HepG2 (cell line): ENCODE measurements around the gene WWP2. TPM values are rescaled to one million over a fixed set of nuclear protein-coding genes. Genes with fewer than 3 reads are reported as not detected.
A peak's percentile ranks its signal among the peaks of the same experiment; 100 is the strongest.

Experiments
- CHD2 ChIP-seq: IDR thresholded peaks from 2 replicates; pipeline ENCODE4 v1.6.1; 2011; ENCODE audit warnings: low read depth, low read length, improper control_type of control experiment
- ISX ChIP-seq: sonication (generic); formaldehyde crosslinking; conservative IDR thresholded peaks from 2 replicates; pipeline ENCODE4 v1.5.0; 2020; ENCODE audit warnings: missing genetic modification reagents
- KLF9 ChIP-seq: IDR thresholded peaks from 2 replicates; pipeline ENCODE4 v1.6.1; 2016; ENCODE audit warnings: low read depth
- NCOR1 ChIP-seq: fragments of 200-600 bp; sonication (generic); IDR thresholded peaks from 2 replicates; pipeline ENCODE4 v1.7.0; 2017; ENCODE audit warnings: antibody characterized with exemption, low read length, borderline replicate concordance
- SOX5 ChIP-seq: IDR thresholded peaks from 2 replicates; pipeline ENCODE4 v1.6.1; 2016; ENCODE audit warnings: borderline replicate concordance
- SP1 ChIP-seq, 2 experiments: fragments of 450-650 bp in 1 of 2; sonication (generic) in 1 of 2; formaldehyde crosslinking in 1 of 2; IDR thresholded peaks; 2 replicates each; pipeline versions ENCODE4 v1.4.0 to v1.6.1; 2016 to 2020; ENCODE audit warnings: missing genetic modification reagents in 1 of 2
- USF2 ChIP-seq, 2 experiments: sonication (generic) in 1 of 2; formaldehyde crosslinking in 1 of 2; IDR thresholded peaks; 2 replicates each; pipeline versions ENCODE4 v1.5.1 to v1.6.1; 2011 to 2020; ENCODE audit warnings: borderline replicate concordance in 1 of 2, low read depth in 1 of 2, low read length in 1 of 2, mild to moderate bottlenecking in 1 of 2, missing genetic modification reagents in 1 of 2, moderate library complexity in 1 of 2
- ZFYVE20 ChIP-seq: sonication (generic); formaldehyde crosslinking; IDR thresholded peaks from 2 replicates; pipeline ENCODE4 v1.8.0; 2023; ENCODE audit warnings: low read depth, mild to moderate bottlenecking, moderate library complexity, missing genetic modification reagents, borderline replicate concordance
- ZNF142 ChIP-seq: sonication (generic); formaldehyde crosslinking; IDR thresholded peaks from 2 replicates; pipeline ENCODE4 v1.4.0; 2020; ENCODE audit warnings: missing genetic modification reagents
- ZNF670 ChIP-seq: sonication (generic); formaldehyde crosslinking; IDR thresholded peaks from 2 replicates; pipeline ENCODE4 v1.8.0; 2022; ENCODE audit warnings: mild to moderate bottlenecking, missing genetic modification reagents, borderline replicate concordance
- ZNF75D ChIP-seq: sonication (generic); formaldehyde crosslinking; IDR thresholded peaks from 2 replicates; pipeline ENCODE4 v1.8.1; 2023; ENCODE audit warnings: missing genetic modification reagents, mild to moderate bottlenecking, borderline replicate concordance
- polyA plus RNA-seq, 8 experiments: library from polyadenylated mRNA; depleted of rRNA in 3 of 8; stranded (reverse) in 7 of 8; unstranded in 1 of 8; fragments of >200 nt; fragmentation: Illumina TruSeq in 4 of 8; extraction: Trizol in 4 of 8; gene quantifications; 2 replicates each; pipeline versions ENCODE4 v1.2.1 to v1.2.3, GENCODE V29; 2011 to 2016; ENCODE audit warnings: low read depth in 4 of 8, missing spikeins in 1 of 8, mixed read lengths in 1 of 8; ENCODE audit not compliant: insufficient read depth in 1 of 8
- total RNA-seq, 5 experiments: library from RNA; depleted of rRNA; stranded (reverse); fragments of >200 nt; fragmentation: Illumina TruSeq; extraction: Trizol; gene quantifications; 2 replicates each; pipeline ENCODE4 v1.2.3, GENCODE V29; 2016; ENCODE audit warnings: low read depth in 1 of 5
- TF ChIP-seq, protein P1 (sequence below): sonication (generic); formaldehyde crosslinking; IDR thresholded peaks from 2 replicates; pipeline ENCODE4 v1.5.0; 2020; ENCODE audit warnings: mild to moderate bottlenecking, missing genetic modification reagents

WWP2 gene
- total and polyA plus RNA-seq, 2 of the 13 experiments (the other 11 are each of a cell fraction or from before 2014, with no cell fraction given): 11.4 to 28.2 TPM

DNA sequence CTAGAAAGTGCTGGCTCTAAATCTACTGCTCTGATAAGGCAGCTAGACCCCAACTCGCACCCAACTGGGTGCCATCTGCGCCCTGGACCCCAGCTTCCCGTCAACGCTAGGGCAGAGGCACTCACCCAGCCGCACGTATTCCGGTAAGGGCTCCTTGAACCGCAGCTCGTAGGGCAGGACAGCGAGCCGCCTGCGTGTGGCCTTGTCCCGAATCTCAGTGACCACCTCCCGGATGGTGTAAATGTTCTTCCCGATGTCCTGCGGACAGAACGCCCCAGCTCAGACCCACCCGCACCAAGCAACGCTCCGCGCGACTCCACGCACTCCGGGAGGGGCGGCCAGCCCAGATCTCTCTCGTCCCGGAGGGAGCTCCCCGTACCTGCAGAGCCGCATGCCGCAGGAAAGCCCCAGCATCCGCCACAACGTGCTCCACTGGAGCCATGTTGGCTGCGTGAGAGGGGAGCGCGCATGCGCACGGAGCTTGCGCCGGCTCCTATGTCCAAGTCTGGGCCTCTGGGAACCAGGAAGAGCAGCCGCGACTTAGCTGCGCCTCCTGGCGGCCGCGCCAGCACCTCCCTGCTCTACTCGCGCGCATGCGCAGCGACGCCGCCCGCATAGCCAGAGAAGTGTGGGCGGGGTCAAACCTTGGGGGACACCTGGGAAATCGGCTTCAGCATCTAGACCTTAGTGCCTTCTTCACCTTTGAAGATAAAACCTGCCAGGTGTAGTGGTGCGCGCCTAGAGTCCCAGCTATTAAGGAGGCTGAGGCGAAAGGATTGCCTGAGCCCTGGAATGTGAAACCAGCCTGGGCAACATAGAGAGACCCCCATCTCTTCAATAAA lies 7.4 kb upstream of the WWP2 start, which contains the start of gene NOB1 (continued):
- TF ChIP-seq USF2 (IDR thresholded peaks at IDR 0.05; ENCODE audit: low read depth, low read length): no peak
- TF ChIP-seq USF2 (CRISPR knock-in tag; IDR thresholded peaks at IDR 0.05; ENCODE audit: borderline replicate concordance): no peak; the same call in 1 of the 2 replicates
- no peak; the same call in 1 of the 2 replicates for TF ChIP-seq KLF9 (CRISPR knock-in tag)
- peak; percentile 52; the same call in 1 of the 2 replicates for TF ChIP-seq SOX5
- no peak for TF ChIP-seq SP1 (IDR thresholded peaks at IDR 0.05)
- 0 out of 2 replicates have a peak, but pooled peaks have one; percentile 24 for TF ChIP-seq SP1 (CRISPR knock-in tag; IDR thresholded peaks at IDR 0.05)
- peak; percentile 82; the same call in 1 of the 2 replicates for TF ChIP-seq ZNF142 (CRISPR knock-in tag)
- TF ChIP-seq CHD2: 0 out of 2 replicates have a peak, but pooled peaks have one; percentile 8
- TF ChIP-seq, protein P1, sequence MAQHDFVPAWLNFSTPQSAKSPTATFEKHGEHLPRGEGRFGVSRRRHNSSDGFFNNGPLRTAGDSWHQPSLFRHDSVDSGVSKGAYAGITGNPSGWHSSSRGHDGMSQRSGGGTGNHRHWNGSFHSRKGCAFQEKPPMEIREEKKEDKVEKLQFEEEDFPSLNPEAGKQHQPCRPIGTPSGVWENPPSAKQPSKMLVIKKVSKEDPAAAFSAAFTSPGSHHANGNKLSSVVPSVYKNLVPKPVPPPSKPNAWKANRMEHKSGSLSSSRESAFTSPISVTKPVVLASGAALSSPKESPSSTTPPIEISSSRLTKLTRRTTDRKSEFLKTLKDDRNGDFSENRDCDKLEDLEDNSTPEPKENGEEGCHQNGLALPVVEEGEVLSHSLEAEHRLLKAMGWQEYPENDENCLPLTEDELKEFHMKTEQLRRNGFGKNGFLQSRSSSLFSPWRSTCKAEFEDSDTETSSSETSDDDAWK (CRISPR knock-in tag): no peak
- no peak for TF ChIP-seq NCOR1
- TF ChIP-seq ISX (CRISPR knock-in tag): no peak; the same call in 1 of the 2 replicates
- TF ChIP-seq ZNF670 (CRISPR knock-in tag): peak; percentile 96; the same call in 1 of the 2 replicates
- TF ChIP-seq ZNF75D (CRISPR knock-in tag): no peak
- no peak; the same call in 1 of the 2 replicates for TF ChIP-seq ZFYVE20
